Measurements from ENCODE around the gene NPM1.
A peak's percentile ranks its signal among the peaks of the same experiment; 100 is the strongest.

The NPM1 gene

GRCh38 chr5:171418316-171418981 is 30.8 kb downstream of the NPM1 start (continued):
- TF ChIP-seq ZNF692 (tag by site-specific recombination; IDR thresholded peaks at IDR 0.05) = 0 out of 2 replicates have a peak, but pooled peaks have one; percentile 28
- TF ChIP-seq ZNF510 (tag by site-specific recombination; IDR thresholded peaks at IDR 0.05; ENCODE audit: insufficient replicate concordance) = no peak
- peak; percentile 74 for TF ChIP-seq EGR2 (tag by site-specific recombination; IDR thresholded peaks at IDR 0.05; ENCODE audit: low read depth)
- no peak for TF ChIP-seq ZXDB (tag by site-specific recombination; IDR thresholded peaks at IDR 0.05)
- TF ChIP-seq ZNF148 (tag by site-specific recombination; IDR thresholded peaks at IDR 0.05; ENCODE audit: borderline replicate concordance) = no peak
- TF ChIP-seq ZSCAN4 (tag by site-specific recombination; IDR thresholded peaks at IDR 0.05) = no peak
- TF ChIP-seq HOXA7 (CRISPR knock-in tag; IDR thresholded peaks at IDR 0.05; ENCODE audit: borderline replicate concordance) = no peak
- TF ChIP-seq PRDM2 (tag by site-specific recombination; IDR thresholded peaks at IDR 0.05; ENCODE audit: borderline replicate concordance) = no peak
- no peak for TF ChIP-seq ZNF76 (tag by site-specific recombination; IDR thresholded peaks at IDR 0.05; ENCODE audit: borderline replicate concordance, low read depth)
- no peak for TF ChIP-seq INSM2 (tag by site-specific recombination; IDR thresholded peaks at IDR 0.05)
- TF ChIP-seq ZNF10 (tag by site-specific recombination; IDR thresholded peaks at IDR 0.05) = no peak
- no peak for TF ChIP-seq PBX3 (CRISPR knock-in tag; IDR thresholded peaks at IDR 0.05)
- TF ChIP-seq ZNF19 (tag by site-specific recombination; IDR thresholded peaks at IDR 0.05; ENCODE audit: low read depth) = no peak
- TF ChIP-seq ZNF248 (tag by site-specific recombination; IDR thresholded peaks at IDR 0.05) = no peak
- no peak for TF ChIP-seq HOXD13 (CRISPR knock-in tag; IDR thresholded peaks at IDR 0.05; ENCODE audit: borderline replicate concordance)
- TF ChIP-seq ZNF664 (tag by site-specific recombination; IDR thresholded peaks at IDR 0.05) = no peak
- TF ChIP-seq MEIS1 (CRISPR knock-in tag; IDR thresholded peaks at IDR 0.05; ENCODE audit: borderline replicate concordance) = no peak
- TF ChIP-seq ZNF362 (tag by site-specific recombination; IDR thresholded peaks at IDR 0.05) = no peak
- TF ChIP-seq ZNF560 (tag by site-specific recombination; IDR thresholded peaks at IDR 0.05; ENCODE audit: borderline replicate concordance) = no peak
- no peak for TF ChIP-seq ZNF18 (tag by site-specific recombination; IDR thresholded peaks at IDR 0.05)
- no peak for TF ChIP-seq ZBTB8A (tag by site-specific recombination; IDR thresholded peaks at IDR 0.05)
- peak; percentile 82 for TF ChIP-seq ZNF654 (tag by site-specific recombination; IDR thresholded peaks at IDR 0.05; ENCODE audit: low read depth)
